ENCODE data around the gene WFDC8.

- TF ChIP-seq FOXM1 (CRISPR knock-in tag; IDR thresholded peaks at IDR 0.05) = no peak
- no peak for TF ChIP-seq NFE2L2 (IDR thresholded peaks at IDR 0.05; ENCODE audit: low read length)
- no peak for TF ChIP-seq NCOA2 (CRISPR knock-in tag; IDR thresholded peaks at IDR 0.05)
Measured at GRCh38 chr20:45583502-45583901, 4.4 kb upstream of the WFDC8 start.
